GM12891 (cell line): ENCODE data around the gene CHERP.

Experiments
- PAX5 ChIP-seq: IDR thresholded peaks from 2 replicates; pipeline ENCODE4 v1.6.1; 2011; ENCODE audit warnings: low read length, moderate library complexity, mild to moderate bottlenecking; ENCODE audit not compliant: insufficient read depth, severe bottlenecking
- POLR2A ChIP-seq: IDR thresholded peaks from 2 replicates; pipeline ENCODE4 v1.6.1; 2011; ENCODE audit warnings: low read depth, low read length, control low read depth
- POLR2AphosphoS5 ChIP-seq: IDR thresholded peaks from 2 replicates; pipeline ENCODE4 v1.6.1; 2011; ENCODE audit warnings: low read depth, low read length, control low read depth
- POU2F2 ChIP-seq: IDR thresholded peaks from 2 replicates; pipeline ENCODE4 v1.6.1; 2011; ENCODE audit warnings: low read depth, mild to moderate bottlenecking, control low read depth, low read length, moderate library complexity
- SPI1 ChIP-seq: IDR thresholded peaks from 2 replicates; pipeline ENCODE4 v1.6.1; 2011; ENCODE audit warnings: low read depth, low read length, control low read depth
- TAF1 ChIP-seq: IDR thresholded peaks from 2 replicates; pipeline ENCODE4 v1.6.1; 2011; ENCODE audit warnings: low read depth, low read length, control low read depth

- no peak for TF ChIP-seq TAF1
- TF ChIP-seq POLR2A = no peak
- TF ChIP-seq POLR2AphosphoS5 = no peak
- TF ChIP-seq SPI1 = no peak
- TF ChIP-seq POU2F2 = no peak
- TF ChIP-seq PAX5 = no peak
Measured at GRCh38 chr19:16535381-16535780, 6.9 kb downstream of the CHERP start.
